ENCODE results near the gene NOTCH3. TPM values are rescaled to one million over a fixed set of nuclear protein-coding genes. Genes with fewer than 3 reads are reported as not detected.

Gene NOTCH3
- total RNA-seq, 1 experiment from 2014 or later = 0.45 TPM

DNA sequence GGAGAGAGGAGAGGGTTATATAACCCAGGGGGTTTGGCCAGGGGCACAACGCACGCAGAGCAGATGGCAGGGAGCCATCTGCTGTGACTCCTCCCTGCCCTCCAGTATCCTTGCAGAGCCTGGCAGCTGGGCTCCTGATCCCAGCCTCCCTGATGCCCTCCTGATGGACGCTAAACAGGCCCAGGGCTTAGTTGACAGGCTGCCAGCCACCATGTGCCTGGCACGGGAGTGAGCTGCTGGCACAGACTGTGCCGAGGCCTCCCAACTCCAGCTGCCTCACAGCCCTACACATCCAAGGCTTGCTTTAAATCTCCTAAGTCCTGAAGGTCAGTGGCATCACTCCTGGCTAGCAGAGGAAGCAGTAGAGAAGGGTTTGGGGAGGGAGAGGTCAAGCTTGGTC lies 76.9 kb downstream of the NOTCH3 start:
- Histone ChIP-seq H4K20me1 (ENCODE audit: insufficient read depth, low read depth, low read length) (no peaks in the 10 kb centered on the region), H3K27ac (ENCODE audit: low read length) (no peak overlapping the region), H3K27me3 (ENCODE audit: low read length) (no peaks in the 10 kb centered on the region), H3K4me1 (ENCODE audit: low read length) (peaks cover 12% of the 10 kb centered on the region), H3K36me3 (ENCODE audit: insufficient read depth, low read length) (peaks cover 7% of the 10 kb centered on the region), H3K9me2 (replicated peaks; ENCODE audit: insufficient read depth, low read length) (no peaks in the 10 kb centered on the region), H3K79me2 (ENCODE audit: low read length) (peaks cover 19% of the 10 kb centered on the region; the same call in 1 of the 2 replicates), H3K4me2 (ENCODE audit: low read depth, low read length, poor library complexity, severe bottlenecking) (peak overlapping the region; percentile 91), H3K9me3 (ENCODE audit: low read length) (no peaks in the 10 kb centered on the region), H2AFZ (ENCODE audit: low read length) (no peak overlapping the region), H3K9ac (ENCODE audit: low read length) (peak overlapping the region; percentile 94), H3K4me3 (ENCODE audit: low read length) (peak overlapping the region; percentile 90)
- peak; percentile 1 for DNase-seq

DNA sequence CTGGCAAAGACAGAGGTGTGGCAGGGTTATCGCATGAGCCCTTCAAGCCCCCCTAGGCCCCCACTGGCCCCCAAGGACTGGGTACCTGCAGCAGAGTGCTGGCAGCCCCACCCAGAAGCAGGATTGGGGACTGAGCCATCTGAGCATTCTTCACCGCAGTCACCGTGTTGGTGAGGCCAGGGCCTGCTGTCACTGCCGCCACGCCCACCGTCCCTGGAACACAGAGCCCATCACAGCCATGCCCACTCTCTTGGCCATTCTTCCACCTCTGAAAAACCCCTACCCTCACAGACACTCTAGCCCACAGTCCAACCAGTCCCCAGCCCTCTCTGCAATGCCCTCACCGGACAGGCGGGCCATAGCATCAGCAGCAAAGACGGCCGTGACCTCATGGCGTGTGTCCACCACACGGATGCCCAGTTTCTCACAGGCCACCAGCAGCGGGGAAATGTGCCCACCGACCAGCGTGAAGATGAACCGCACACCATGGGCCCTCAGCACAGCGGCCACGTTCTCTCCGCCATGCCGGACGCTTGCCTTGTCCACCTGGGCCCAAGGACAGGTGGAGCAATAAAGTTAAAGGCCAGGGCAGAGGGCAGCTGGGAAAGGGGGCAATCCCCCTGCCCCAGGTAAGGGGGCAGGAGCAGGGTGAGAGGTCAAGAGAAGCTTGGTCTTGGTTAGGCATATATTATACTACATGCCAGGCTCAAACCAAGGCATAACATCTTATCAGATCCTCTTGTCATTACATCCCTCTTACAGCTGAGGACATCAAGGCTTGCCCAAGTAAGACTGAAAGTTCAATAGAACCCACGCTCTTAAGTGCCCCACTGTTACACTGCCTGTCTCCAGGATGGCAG lies 77.5 kb downstream of the NOTCH3 start:
- Histone ChIP-seq H3K9me2 (replicated peaks; ENCODE audit: insufficient read depth, low read length) (no peaks in the 10 kb centered on the region), H3K27me3 (ENCODE audit: low read length) (no peaks in the 10 kb centered on the region), H4K20me1 (ENCODE audit: insufficient read depth, low read depth, low read length) (no peaks in the 10 kb centered on the region), H3K9me3 (ENCODE audit: low read length) (no peaks in the 10 kb centered on the region), H3K4me1 (ENCODE audit: low read length) (peaks cover 12% of the 10 kb centered on the region), H3K4me3 (ENCODE audit: low read length) (peak overlapping the region; percentile 90; the same call in 1 of the 2 replicates), H2AFZ (ENCODE audit: low read length) (no peak overlapping the region), H3K27ac (ENCODE audit: low read length) (no peak overlapping the region), H3K4me2 (ENCODE audit: low read depth, low read length, poor library complexity, severe bottlenecking) (peak overlapping the region; percentile 91), H3K9ac (ENCODE audit: low read length) (no peak overlapping the region; the same call in 1 of the 2 replicates), H3K79me2 (ENCODE audit: low read length) (peaks cover 19% of the 10 kb centered on the region; the same call in 1 of the 2 replicates), H3K36me3 (ENCODE audit: insufficient read depth, low read length) (peaks cover 11% of the 10 kb centered on the region)
- peak; percentile 24 for DNase-seq

DNA sequence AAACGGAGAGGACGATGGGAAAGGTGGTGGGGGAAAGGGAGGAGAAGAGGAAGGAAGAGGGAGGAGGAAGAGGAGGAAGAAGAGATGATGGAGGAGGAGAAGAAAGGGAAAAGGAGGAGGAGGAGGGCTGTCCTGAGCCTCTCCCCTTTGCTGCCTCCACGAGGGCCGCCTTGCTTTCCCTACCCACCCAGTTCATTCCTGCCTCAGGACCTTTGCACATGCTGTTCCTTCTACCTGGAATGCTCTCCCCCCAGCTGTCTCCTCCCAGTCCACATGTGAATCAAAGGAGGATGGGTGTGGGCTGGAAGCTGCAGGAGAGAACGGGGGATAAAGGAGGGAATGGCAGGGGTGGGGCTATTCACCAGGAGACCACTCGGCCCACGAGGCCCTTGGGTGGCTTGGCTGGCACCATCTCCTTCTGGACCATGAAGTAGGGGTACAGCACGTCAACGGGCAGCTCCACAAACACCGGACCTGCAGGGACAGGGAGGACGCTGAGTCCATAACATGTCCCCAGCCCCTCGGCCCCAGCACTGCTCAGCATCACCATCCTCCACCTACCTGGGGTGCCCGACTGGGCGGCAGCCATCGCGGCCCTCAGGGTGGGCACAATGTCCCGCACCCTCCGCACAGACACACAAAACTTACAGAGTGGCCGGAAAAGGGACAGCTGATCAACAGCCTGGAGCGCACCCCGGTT lies 78.3 kb downstream of the NOTCH3 start:
- Histone ChIP-seq H3K27ac (ENCODE audit: low read length) (no peak overlapping the region), H3K4me3 (ENCODE audit: low read length) (no peak overlapping the region), H3K4me2 (ENCODE audit: low read depth, low read length, poor library complexity, severe bottlenecking) (no peak overlapping the region), H3K9ac (ENCODE audit: low read length) (no peak overlapping the region), H3K9me3 (ENCODE audit: low read length) (no peaks in the 10 kb centered on the region), H4K20me1 (ENCODE audit: insufficient read depth, low read depth, low read length) (no peaks in the 10 kb centered on the region), H3K79me2 (ENCODE audit: low read length) (peaks cover 19% of the 10 kb centered on the region; the same call in 1 of the 2 replicates), H3K36me3 (ENCODE audit: insufficient read depth, low read length) (peaks cover 11% of the 10 kb centered on the region), H3K9me2 (replicated peaks; ENCODE audit: insufficient read depth, low read length) (no peaks in the 10 kb centered on the region), H3K4me1 (ENCODE audit: low read length) (peaks cover 12% of the 10 kb centered on the region), H2AFZ (ENCODE audit: low read length) (no peak overlapping the region), H3K27me3 (ENCODE audit: low read length) (no peaks in the 10 kb centered on the region)
- DNase-seq = peak; percentile 12

DNA sequence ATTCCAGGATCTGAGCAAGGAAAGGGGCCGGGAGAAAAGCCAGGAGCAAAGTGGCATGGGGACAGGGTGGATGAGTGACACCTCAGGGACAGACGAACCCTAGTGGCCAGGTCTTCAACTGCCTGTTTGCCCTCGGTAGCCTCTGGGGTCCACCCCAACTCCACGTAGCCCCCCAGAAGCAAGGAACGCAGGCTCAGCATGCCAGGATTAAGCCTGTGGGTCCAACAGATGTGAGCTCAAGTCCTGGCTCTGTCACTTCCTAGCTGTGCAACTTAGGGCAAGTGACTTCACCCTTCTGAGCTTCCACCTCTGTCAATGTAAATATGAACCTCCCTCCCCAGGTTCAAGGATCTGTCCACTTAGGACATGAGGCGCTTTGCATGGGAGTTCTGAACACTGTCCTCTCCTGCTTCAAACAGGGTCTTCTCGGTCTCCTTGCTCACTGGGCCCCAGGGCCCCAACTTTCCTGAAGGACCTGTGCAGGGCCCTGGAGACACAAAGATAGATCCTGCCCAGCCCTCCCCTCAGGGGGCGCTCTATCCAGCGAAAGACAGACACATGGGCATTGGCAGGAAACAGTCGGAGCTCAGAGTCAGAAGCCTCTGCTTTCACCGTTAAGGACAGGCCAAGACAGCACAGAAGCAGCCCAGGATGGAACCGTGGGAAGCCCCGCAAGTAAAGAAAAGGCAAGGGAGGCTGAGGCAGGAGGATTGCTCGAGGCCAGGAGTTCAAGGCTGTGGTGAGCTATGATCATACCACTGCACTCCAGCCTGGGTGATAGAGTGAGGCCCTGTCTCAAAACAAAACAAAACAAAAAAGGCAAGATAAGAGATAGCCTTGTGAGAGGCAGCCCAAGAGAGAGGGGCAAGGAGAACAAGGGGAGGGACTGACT lies 80.4 kb downstream of the NOTCH3 start:
- H3K9me3 ChIP-seq (ENCODE audit: low read length) = no peaks in the 10 kb centered on the region
- H3K79me2 ChIP-seq (ENCODE audit: low read length) = peaks cover 19% of the 10 kb centered on the region; the same call in 1 of the 2 replicates
- DNase-seq = no peak
- no peak overlapping the region for H2AFZ ChIP-seq (ENCODE audit: low read length)
- H4K20me1 ChIP-seq (ENCODE audit: insufficient read depth, low read depth, low read length) = no peaks in the 10 kb centered on the region
- peaks cover 6% of the 10 kb centered on the region for H3K4me1 ChIP-seq (ENCODE audit: low read length)
- H3K4me3 ChIP-seq (ENCODE audit: low read length) = no peak overlapping the region
- H3K4me2 ChIP-seq (ENCODE audit: low read depth, low read length, poor library complexity, severe bottlenecking) = no peak overlapping the region
- H3K9ac ChIP-seq (ENCODE audit: low read length) = no peak overlapping the region
- peaks cover 11% of the 10 kb centered on the region for H3K36me3 ChIP-seq (ENCODE audit: insufficient read depth, low read length)
- H3K9me2 ChIP-seq (replicated peaks; ENCODE audit: insufficient read depth, low read length) = no peaks in the 10 kb centered on the region
- H3K27ac ChIP-seq (ENCODE audit: low read length) = no peak overlapping the region
- H3K27me3 ChIP-seq (ENCODE audit: low read length) = no peaks in the 10 kb centered on the region

DNA sequence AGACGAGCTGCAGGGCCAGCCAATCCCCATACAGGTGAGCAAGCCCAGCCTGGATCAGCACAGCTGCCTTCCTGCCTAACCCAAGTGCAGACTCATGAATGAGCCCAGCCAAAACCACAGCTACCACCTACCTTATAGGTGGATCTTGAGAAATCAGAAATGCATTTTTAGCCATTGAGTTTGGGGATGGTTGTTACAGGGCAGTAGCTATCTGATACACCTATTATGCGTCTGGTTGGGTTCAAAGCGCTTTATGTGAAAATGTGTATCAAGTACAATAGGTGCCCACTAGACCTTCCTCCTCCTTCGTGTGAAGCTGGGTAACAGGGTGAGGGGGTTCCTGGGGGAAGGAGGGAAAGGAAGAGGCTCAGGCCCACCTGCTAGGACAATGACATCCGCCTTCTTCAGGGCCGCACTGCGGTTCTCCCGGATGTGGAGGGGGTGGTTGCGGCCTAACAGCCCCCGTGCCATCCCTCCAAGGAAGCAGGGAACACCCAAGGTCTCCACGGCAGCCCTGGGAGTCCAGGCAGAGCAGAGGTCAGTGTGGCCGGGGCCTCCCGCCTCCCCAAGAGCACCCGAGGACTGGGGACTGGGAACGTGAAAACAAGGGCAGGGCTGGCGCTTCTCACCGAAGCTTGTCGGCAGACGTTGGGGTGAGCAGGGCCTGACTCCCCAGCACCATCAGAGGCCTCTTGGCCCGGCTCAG lies 81.9 kb downstream of the NOTCH3 start:
- no peaks in the 10 kb centered on the region for H3K9me3 ChIP-seq (ENCODE audit: low read length)
- H3K36me3 ChIP-seq (ENCODE audit: insufficient read depth, low read length) = peaks cover 11% of the 10 kb centered on the region
- no peak overlapping the region for H3K27ac ChIP-seq (ENCODE audit: low read length)
- H3K79me2 ChIP-seq (ENCODE audit: low read length) = peaks cover 9% of the 10 kb centered on the region; the same call in 1 of the 2 replicates
- H3K27me3 ChIP-seq (ENCODE audit: low read length) = no peaks in the 10 kb centered on the region
- no peak overlapping the region for H3K4me2 ChIP-seq (ENCODE audit: low read depth, low read length, poor library complexity, severe bottlenecking)
- H3K4me3 ChIP-seq (ENCODE audit: low read length) = no peak overlapping the region
- no peak for DNase-seq
- H3K9me2 ChIP-seq (replicated peaks; ENCODE audit: insufficient read depth, low read length) = no peaks in the 10 kb centered on the region
- no peak overlapping the region for H2AFZ ChIP-seq (ENCODE audit: low read length)
- no peaks in the 10 kb centered on the region for H4K20me1 ChIP-seq (ENCODE audit: insufficient read depth, low read depth, low read length)
- H3K9ac ChIP-seq (ENCODE audit: low read length) = no peak overlapping the region
- H3K4me1 ChIP-seq (ENCODE audit: low read length) = peaks cover under 1% of the 10 kb centered on the region

DNA sequence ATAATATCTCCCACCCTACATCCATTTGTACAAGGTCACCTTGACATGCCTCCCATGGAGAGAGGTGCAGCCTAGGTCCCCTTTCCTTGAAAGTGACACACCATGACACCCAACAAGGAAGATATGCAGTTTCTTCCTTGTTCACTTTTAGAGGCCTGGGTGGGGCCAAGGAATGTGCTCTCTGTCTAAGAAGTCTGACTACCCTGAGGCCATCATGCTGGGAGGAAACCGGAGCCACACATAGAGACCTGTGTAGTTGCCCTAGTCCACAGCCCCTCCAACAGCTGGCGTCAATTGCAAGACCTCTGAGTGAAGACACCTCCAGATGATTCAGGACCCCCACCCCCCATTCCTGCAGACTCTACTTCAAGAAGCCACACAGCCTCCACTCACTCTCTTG lies 82.5 kb downstream of the NOTCH3 start:
- H3K4me1 ChIP-seq (ENCODE audit: low read length) = no peaks in the 10 kb centered on the region
- no peaks in the 10 kb centered on the region for H3K27me3 ChIP-seq (ENCODE audit: low read length)
- no peaks in the 10 kb centered on the region for H3K9me2 ChIP-seq (replicated peaks; ENCODE audit: insufficient read depth, low read length)
- H2AFZ ChIP-seq (ENCODE audit: low read length) = no peak overlapping the region
- H4K20me1 ChIP-seq (ENCODE audit: insufficient read depth, low read depth, low read length) = no peaks in the 10 kb centered on the region
- DNase-seq = no peak
- peaks cover 2% of the 10 kb centered on the region; the same call in 1 of the 2 replicates for H3K79me2 ChIP-seq (ENCODE audit: low read length)
- no peak overlapping the region for H3K4me3 ChIP-seq (ENCODE audit: low read length)
- H3K27ac ChIP-seq (ENCODE audit: low read length) = no peak overlapping the region
- no peak overlapping the region for H3K4me2 ChIP-seq (ENCODE audit: low read depth, low read length, poor library complexity, severe bottlenecking)
- no peak overlapping the region for H3K9ac ChIP-seq (ENCODE audit: low read length)
- H3K9me3 ChIP-seq (ENCODE audit: low read length) = no peaks in the 10 kb centered on the region
- H3K36me3 ChIP-seq (ENCODE audit: insufficient read depth, low read length) = peaks cover 11% of the 10 kb centered on the region

DNA sequence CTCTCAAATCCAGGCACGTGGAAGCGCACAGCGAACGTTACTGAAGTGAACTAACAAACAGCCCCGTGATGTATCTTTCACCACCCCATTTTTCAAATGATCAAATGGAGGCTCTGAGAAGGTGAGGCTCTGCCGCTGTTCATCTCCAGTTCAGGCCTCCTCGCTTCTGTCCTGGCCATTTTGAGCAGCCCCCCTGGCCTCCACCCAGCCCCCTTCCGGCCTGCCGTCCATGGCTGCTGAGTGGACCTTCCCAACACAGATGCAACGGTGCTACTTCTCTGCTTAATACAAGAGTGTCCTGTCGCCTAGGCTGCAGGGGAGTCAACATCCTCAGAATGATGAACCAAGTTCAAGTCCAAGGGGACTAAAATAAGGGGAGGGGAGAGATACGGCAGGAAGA lies 83.9 kb downstream of the NOTCH3 start:
- H3K9me2 ChIP-seq (replicated peaks; ENCODE audit: insufficient read depth, low read length) = no peaks in the 10 kb centered on the region
- no peaks in the 10 kb centered on the region for H4K20me1 ChIP-seq (ENCODE audit: insufficient read depth, low read depth, low read length)
- DNase-seq = no peak
- H3K36me3 ChIP-seq (ENCODE audit: insufficient read depth, low read length) = peaks cover 11% of the 10 kb centered on the region
- no peak overlapping the region for H2AFZ ChIP-seq (ENCODE audit: low read length)
- H3K9me3 ChIP-seq (ENCODE audit: low read length) = no peaks in the 10 kb centered on the region
- no peak overlapping the region for H3K9ac ChIP-seq (ENCODE audit: low read length)
- H3K4me1 ChIP-seq (ENCODE audit: low read length) = no peaks in the 10 kb centered on the region
- H3K4me2 ChIP-seq (ENCODE audit: low read depth, low read length, poor library complexity, severe bottlenecking) = no peak overlapping the region
- H3K79me2 ChIP-seq (ENCODE audit: low read length) = no peaks in the 10 kb centered on the region
- H3K27me3 ChIP-seq (ENCODE audit: low read length) = no peaks in the 10 kb centered on the region
- no peak overlapping the region for H3K4me3 ChIP-seq (ENCODE audit: low read length)
- no peak overlapping the region for H3K27ac ChIP-seq (ENCODE audit: low read length)
